ENCODE measurements around the gene KCNIP3.

Gene KCNIP3

DNA sequence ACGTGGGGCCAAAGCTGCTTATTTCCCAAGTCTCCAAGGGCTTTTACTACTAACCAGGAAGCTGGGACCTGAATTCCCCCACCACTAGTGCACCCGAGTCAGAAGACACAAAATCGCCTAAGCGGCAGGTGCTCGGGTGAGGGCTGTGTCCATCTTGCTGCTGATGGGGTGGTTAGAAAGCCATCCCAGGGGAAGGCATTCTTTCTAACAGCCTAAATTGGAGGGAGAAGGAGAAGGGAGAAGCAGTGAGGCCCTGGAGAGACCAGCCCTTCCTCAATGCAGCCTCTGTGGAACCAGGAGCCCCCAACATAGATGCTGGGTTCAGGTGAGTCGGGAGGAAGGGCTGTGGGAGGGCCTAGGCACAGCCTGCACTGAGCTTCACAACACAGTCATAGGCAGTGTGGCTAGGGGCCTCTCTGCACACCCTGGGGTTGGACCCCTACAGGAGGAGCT lies 24.8 kb upstream of the KCNIP3 start:
- Histone ChIP-seq H3K27ac (replicated peaks) (no peak overlapping the region), H3K4me3 (replicated peaks; ENCODE audit: insufficient read depth, low read length) (no peak overlapping the region), H3K27me3 (ENCODE audit: insufficient read depth, poor library complexity, severe bottlenecking) (no peaks in the 10 kb centered on the region)
- no peak for TF ChIP-seq REST (IDR thresholded peaks at IDR 0.05; ENCODE audit: insufficient replicate concordance, low read depth)
- TF ChIP-seq POLR2AphosphoS5 (IDR thresholded peaks at IDR 0.05; ENCODE audit: low read depth): no peak
- TF ChIP-seq, protein P1, sequence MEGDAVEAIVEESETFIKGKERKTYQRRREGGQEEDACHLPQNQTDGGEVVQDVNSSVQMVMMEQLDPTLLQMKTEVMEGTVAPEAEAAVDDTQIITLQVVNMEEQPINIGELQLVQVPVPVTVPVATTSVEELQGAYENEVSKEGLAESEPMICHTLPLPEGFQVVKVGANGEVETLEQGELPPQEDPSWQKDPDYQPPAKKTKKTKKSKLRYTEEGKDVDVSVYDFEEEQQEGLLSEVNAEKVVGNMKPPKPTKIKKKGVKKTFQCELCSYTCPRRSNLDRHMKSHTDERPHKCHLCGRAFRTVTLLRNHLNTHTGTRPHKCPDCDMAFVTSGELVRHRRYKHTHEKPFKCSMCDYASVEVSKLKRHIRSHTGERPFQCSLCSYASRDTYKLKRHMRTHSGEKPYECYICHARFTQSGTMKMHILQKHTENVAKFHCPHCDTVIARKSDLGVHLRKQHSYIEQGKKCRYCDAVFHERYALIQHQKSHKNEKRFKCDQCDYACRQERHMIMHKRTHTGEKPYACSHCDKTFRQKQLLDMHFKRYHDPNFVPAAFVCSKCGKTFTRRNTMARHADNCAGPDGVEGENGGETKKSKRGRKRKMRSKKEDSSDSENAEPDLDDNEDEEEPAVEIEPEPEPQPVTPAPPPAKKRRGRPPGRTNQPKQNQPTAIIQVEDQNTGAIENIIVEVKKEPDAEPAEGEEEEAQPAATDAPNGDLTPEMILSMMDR (IDR thresholded peaks at IDR 0.05; ENCODE audit: insufficient read depth, low read length): no peak
- TF ChIP-seq SPI1 (IDR thresholded peaks at IDR 0.05; ENCODE audit: borderline replicate concordance, low read depth): no peak
- TF ChIP-seq GABPA (IDR thresholded peaks at IDR 0.05; ENCODE audit: low read depth): no peak
- no peak for DNase-seq (ENCODE audit: low read depth in 1 of 2, low spot score in 1 of 2)

DNA sequence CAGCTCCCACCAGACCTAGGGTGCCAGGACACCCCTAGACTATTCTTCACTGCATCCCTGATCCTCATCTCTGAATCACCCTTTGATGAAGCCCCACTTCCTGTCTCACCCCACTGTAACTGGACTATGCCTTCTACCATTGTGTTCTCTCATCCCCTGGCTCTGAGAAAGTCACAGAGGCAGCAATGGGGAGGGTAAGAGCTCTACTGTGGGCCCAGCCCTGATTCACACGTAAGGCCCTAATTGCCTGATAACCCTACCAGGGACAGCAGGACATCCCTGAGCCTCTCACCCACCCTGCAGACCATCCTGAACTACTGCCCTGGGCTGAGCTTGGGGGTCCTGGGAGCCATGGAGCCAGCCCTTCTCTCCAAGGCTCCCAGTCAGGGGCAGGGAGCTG lies 24.4 kb upstream of the KCNIP3 start:
- Histone ChIP-seq H3K27me3 (ENCODE audit: insufficient read depth, poor library complexity, severe bottlenecking) (no peaks in the 10 kb centered on the region), H3K27ac (replicated peaks) (no peak overlapping the region), H3K4me3 (replicated peaks; ENCODE audit: insufficient read depth, low read length) (no peak overlapping the region)
- TF ChIP-seq POLR2AphosphoS5 (IDR thresholded peaks at IDR 0.05; ENCODE audit: low read depth): no peak
- DNase-seq (ENCODE audit: low read depth in 1 of 2, low spot score in 1 of 2): no peak

DNA sequence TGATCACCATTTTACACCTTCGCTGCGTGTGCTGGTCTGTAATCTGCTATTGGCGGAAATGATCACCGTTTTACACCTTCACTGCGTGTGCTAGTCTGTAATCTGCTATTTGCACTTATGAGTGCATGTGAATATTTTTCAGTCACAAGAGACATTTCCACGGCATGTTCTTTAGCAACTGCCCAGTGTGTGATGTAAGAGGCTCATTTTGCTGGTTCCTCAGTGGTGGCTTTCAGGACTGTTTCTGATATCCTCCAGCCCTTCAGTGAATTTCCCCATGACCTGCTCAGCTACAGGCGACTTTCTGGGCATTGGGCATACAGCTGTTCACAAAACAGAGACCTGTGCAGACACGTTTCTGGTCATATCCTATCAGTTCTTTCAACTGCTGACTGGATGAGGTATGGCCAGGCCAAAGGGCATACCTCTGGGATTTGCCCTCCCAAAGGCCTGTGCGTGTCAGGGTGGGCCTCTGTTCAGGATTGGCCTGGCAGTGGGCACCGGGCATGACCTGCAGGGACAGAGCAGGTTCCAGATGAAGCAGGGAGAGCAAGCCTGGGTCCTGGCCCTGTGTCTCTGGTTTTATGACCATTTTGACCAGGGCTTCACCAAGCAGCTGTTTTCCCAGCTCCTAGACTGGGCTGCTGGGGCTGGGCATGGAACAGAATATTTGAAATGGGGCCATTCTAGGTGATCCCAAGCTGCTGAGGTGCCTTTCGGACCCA lies 23.4 kb upstream of the KCNIP3 start:
- no peak overlapping the region for H3K4me3 ChIP-seq (replicated peaks; ENCODE audit: insufficient read depth, low read length)
- no peak for TF ChIP-seq POLR2AphosphoS5 (IDR thresholded peaks at IDR 0.05; ENCODE audit: low read depth)
- TF ChIP-seq, protein P1 (IDR thresholded peaks at IDR 0.05; ENCODE audit: insufficient read depth, low read length): no peak
- TF ChIP-seq REST (IDR thresholded peaks at IDR 0.05; ENCODE audit: insufficient replicate concordance, low read depth): no peak
- TF ChIP-seq SPI1 (IDR thresholded peaks at IDR 0.05; ENCODE audit: borderline replicate concordance, low read depth): no peak
- TF ChIP-seq GABPA (IDR thresholded peaks at IDR 0.05; ENCODE audit: low read depth): no peak
- peak in 1 of 2 experiments; percentile 36 for DNase-seq (ENCODE audit: low read depth in 1 of 2, low spot score in 1 of 2)

DNA sequence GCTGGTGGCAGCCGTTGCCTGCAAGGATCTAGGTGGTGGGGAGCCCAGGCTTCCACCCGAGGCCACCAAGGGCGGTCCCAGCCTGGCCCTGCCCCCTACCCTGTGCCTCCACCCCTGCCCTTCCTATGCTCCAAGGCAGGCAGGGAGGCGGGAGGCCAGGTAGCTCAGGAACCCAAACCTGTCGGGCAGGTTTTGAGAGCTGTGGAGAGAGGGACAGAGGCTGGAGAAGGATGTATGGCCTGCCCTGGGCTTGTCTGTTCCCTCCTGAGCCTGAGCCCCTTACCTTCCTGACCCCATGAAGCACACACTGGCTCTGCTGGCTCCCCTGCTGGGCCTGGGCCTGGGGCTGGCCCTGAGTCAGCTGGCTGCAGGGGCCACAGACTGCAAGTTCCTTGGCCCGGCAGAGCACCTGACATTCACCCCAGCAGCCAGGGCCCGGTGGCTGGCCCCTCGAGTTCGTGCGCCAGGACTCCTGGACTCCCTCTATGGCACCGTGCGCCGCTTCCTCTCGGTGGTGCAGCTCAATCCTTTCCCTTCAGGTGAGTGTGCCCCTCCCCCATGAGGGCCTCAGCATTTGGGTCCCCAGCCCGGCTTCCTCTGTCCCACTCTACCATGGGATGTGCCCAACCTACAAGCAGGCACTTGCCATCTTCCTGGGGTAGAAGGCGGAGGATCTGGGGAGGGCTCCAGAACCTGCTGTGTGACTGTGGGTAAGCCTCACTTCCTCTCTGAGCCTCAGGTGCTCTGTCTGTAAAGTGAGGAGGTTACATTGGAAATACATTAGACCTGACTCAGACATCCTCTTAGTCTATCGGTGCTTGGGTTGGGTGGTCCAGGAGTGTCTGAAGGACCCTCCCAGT lies 22.6 kb upstream of the KCNIP3 start, which contains the start of gene PROM2:
Gene PROM2 (plus strand): TSS at position 159 of the 860 bp plus-strand sequence. CDS start 137 bp downstream, at position 296.
- Histone ChIP-seq H3K4me3 (replicated peaks; ENCODE audit: insufficient read depth, low read length) (no peak within 1 kb of the TSS), H3K27ac (replicated peaks) (no peak within 1 kb of the TSS), H3K27me3 (ENCODE audit: insufficient read depth, poor library complexity, severe bottlenecking) (no peaks in the 10 kb centered on the region)
- DNase-seq (ENCODE audit: low read depth in 1 of 2, low spot score in 1 of 2): no peak
- TF ChIP-seq, protein P1 (IDR thresholded peaks at IDR 0.05; ENCODE audit: insufficient read depth, low read length): no peak
- TF ChIP-seq GABPA (IDR thresholded peaks at IDR 0.05; ENCODE audit: low read depth) (no peak), POLR2AphosphoS5 (IDR thresholded peaks at IDR 0.05; ENCODE audit: low read depth) (no peak), SPI1 (IDR thresholded peaks at IDR 0.05; ENCODE audit: borderline replicate concordance, low read depth) (no peak), REST (IDR thresholded peaks at IDR 0.05; ENCODE audit: insufficient replicate concordance, low read depth) (no peak)

More for the DNA sequence above, 23.4 kb upstream of the KCNIP3 start:
- Histone ChIP-seq H3K27ac (replicated peaks) (no peak overlapping the region), H3K27me3 (ENCODE audit: insufficient read depth, poor library complexity, severe bottlenecking) (no peaks in the 10 kb centered on the region)
